Tibial artery (tissue), 4 donors: Measurements from ENCODE around the gene MLEC.

Experiments used
- DNase-seq, 2 donors: peaks; one replicate each; pipeline ENCODE4 v3.0.0-alpha.2; 2019
- H3K27ac ChIP-seq, 2 donors: fragments of 200-600 bp; sonication (generic) in 1 of 2; 1 replicate in 1 of 2; 2 replicates in 1 of 2; pipeline ENCODE4 v1.5.1; 2018 to 2019; ENCODE audit warnings: mild to moderate bottlenecking in 1 of 2
- H3K27me3 ChIP-seq, 2 donors: fragments of 200-600 bp; sonication (generic) in 1 of 2; one replicate each; pipeline versions ENCODE4 v1.5.1 to v1.6.0; 2016 to 2019
- H3K36me3 ChIP-seq, 3 donors: fragments of 200-600 bp; sonication (generic) in 2 of 3; one replicate each; pipeline ENCODE4 v1.5.1; 2016 to 2019; ENCODE audit warnings: mild to moderate bottlenecking in 2 of 3
- H3K4me1 ChIP-seq, 4 donors: fragments of 200-600 bp; sonication (generic) in 2 of 4; 1 replicate in 3 of 4; 2 replicates in 1 of 4; pipeline ENCODE4 v1.5.1; 2016 to 2019
- H3K4me3 ChIP-seq, 2 donors: fragments of 200-600 bp; sonication (generic) in 1 of 2; 1 replicate in 1 of 2; 2 replicates in 1 of 2; pipeline ENCODE4 v1.5.1; 2018 to 2019; ENCODE audit warnings: mild to moderate bottlenecking in 2 of 2
- H3K9me3 ChIP-seq, 3 donors: fragments of 200-600 bp; sonication (generic) in 1 of 3; one replicate each; pipeline ENCODE4 v1.5.1; 2016 to 2019
- CTCF ChIP-seq, 2 experiments: fragments of 200-600 bp in 1 of 2; fragments of 450-650 bp in 1 of 2; IDR thresholded peaks; one replicate each; pipeline ENCODE4 v1.5.1; 2017 to 2019; ENCODE audit warnings: antibody characterized with exemption in 2 of 2, mild to moderate bottlenecking in 1 of 2, moderate library complexity in 1 of 2
- intact Hi-C: fragments of 100-400 bp; cut with DNase I; formaldehyde crosslinking; loops from one replicate; pipeline ENCODE4 v1.15.0; 2023; ENCODE audit warnings: low total_unique reads

MLEC gene

DNA sequence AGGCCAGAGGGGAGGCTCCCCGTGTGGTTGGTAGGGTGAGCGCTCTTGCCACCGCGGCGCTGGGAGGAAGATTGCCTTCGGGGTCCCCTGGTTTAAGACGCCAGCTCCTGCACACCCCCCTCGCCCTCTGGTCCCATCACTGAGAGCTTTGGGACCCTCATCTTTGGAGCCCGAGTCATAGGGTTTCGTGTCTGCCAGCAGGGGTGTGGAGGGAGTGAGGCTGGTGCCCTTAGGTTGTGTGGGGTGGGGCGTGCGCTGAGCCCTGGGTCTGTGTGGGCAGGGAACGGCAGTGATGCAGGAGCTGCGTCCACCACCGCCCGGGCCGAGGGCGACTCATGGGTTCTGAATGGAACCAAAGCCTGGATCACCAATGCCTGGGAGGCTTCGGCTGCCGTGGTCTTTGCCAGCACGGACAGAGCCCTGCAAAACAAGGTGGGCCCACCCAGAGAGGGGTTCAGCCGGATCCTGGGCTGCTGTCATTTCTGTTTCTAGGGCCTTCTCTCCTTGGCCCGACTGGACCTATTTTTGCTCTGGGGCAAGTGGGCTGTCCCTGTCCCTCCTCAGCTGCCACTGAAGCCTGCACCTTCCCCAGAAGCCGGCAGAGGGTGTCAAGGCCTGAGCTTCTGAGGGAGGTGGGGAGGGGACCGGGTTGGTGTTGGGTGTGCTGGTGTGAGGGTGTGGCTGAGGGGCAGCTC lies 50.8 kb downstream of the MLEC start:
- Histone ChIP-seq H3K27ac (no peak overlapping the region), H3K4me1 (no peaks in the 10 kb centered on the region), H3K36me3 (peaks cover 0 to 45% (median 16%) of the 10 kb centered on the region in 3 donors), H3K27me3 (no peaks in the 10 kb centered on the region), H3K4me3 (no peak overlapping the region), H3K9me3 (no peaks in the 10 kb centered on the region)
- no peak for DNase-seq
- intact Hi-C loops, result no loop called here
- no peak for TF ChIP-seq CTCF (IDR thresholded peaks at IDR 0.05)

GRCh38 chr12:120738252-120739030 lies 51.5 kb downstream of the MLEC start:
- Histone ChIP-seq H3K27ac (no peak overlapping the region), H3K36me3 (peaks cover 0 to 45% (median 16%) of the 10 kb centered on the region in 3 donors), H3K4me3 (no peak overlapping the region), H3K27me3 (no peaks in the 10 kb centered on the region), H3K9me3 (no peaks in the 10 kb centered on the region), H3K4me1 (no peaks in the 10 kb centered on the region)
- intact Hi-C loops, result no loop called here
- no peak for DNase-seq
- TF ChIP-seq CTCF (IDR thresholded peaks at IDR 0.05), result no peak

GRCh38 chr12:120739031-120739762 lies 52.2 kb downstream of the MLEC start:
- Histone ChIP-seq H3K36me3 (peaks cover 0 to 37% (median 16%) of the 10 kb centered on the region in 3 donors), H3K27ac (no peak overlapping the region), H3K27me3 (no peaks in the 10 kb centered on the region), H3K9me3 (no peaks in the 10 kb centered on the region), H3K4me3 (no peak overlapping the region), H3K4me1 (no peaks in the 10 kb centered on the region)
- TF ChIP-seq CTCF (IDR thresholded peaks at IDR 0.05), result no peak
- DNase-seq, result no peak
- intact Hi-C loops, result no loop called here

DNA sequence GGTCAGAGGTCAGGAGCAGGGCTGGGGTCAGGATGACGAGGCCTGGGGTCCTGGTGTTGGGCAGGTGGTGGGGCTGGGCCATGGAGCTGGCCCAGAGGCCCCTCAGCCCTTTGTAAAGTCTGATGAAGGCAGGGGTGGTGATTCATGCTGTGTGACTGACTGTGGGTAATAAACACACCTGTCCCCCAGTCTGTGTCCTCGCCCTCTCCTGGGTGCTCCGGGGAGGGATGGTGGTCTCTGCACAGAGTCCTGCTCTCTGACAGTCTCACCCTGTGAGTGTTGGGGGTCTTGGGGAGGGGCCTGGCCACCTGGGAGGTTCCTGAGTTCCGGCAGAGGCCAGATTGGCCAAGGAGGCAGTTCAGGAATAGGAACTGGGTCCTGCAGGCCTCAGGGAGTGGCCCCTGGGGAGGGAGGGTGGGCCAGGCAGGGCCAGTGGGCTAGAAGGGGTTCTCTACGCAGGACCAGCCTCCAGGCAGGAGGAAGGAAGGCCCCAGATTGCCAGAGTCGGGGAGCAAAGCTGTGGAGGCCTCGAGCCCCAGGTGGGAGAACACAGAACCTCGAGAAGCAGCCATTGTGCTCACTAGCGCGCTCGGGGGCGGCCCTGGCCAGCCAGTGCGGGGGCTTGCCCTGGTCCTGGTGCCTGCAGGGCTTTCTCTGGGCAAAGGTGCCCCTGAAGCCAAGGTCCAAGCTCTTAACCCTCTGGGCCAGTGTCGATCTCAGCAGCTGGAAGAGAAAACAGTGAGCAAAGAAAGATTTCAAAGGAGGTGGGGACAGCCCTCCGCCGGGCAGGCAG lies 53.1 kb downstream of the MLEC start:
- no peaks in the 10 kb centered on the region for H3K9me3 ChIP-seq
- no peak for DNase-seq
- H3K27ac ChIP-seq, result no peak overlapping the region
- no peaks in the 10 kb centered on the region for H3K27me3 ChIP-seq
- intact Hi-C loops, result no loop called here
- TF ChIP-seq CTCF (IDR thresholded peaks at IDR 0.05), result no peak
- H3K4me3 ChIP-seq, result no peak overlapping the region
- no peaks in the 10 kb centered on the region for H3K4me1 ChIP-seq
- peaks cover 0 to 34% (median 16%) of the 10 kb centered on the region in 3 donors for H3K36me3 ChIP-seq

DNA sequence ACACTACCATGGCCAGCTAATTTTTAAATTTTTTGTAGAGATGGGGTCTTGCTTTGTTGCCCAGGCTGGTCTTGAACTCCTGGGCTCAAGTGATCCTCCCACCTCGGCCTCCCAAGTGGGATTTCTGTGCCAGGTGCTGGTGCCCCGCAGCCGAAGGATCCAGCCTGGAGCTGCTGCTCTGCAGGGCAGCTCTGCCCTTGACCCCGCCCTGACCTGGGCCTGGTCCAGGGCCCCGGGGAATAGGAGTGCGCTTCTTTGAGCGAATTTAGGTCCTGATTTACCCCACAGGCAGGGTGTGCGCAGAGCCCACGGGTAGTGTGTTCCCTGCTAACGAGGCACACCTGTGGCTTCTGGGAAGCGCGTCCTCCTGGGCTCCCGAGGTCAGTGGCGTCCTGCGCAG lies 53.9 kb downstream of the MLEC start:
- DNase-seq, result no peak
- TF ChIP-seq CTCF (IDR thresholded peaks at IDR 0.05), result no peak
- no peaks in the 10 kb centered on the region for H3K4me1 ChIP-seq
- H3K4me3 ChIP-seq, result no peak overlapping the region
- no peaks in the 10 kb centered on the region for H3K27me3 ChIP-seq
- H3K9me3 ChIP-seq, result no peaks in the 10 kb centered on the region
- H3K27ac ChIP-seq, result no peak overlapping the region
- intact Hi-C loops, result no loop called here
- peaks cover 0 to 34% (median 16%) of the 10 kb centered on the region in 3 donors for H3K36me3 ChIP-seq
